ENCODE measurements around the gene LRRIQ1.
"Not testable (repeated sequence)": the region's sequence is repeated elsewhere in the genome, so short reads cannot be mapped to it uniquely, and the experiment has no call there.

Gene LRRIQ1

DNA sequence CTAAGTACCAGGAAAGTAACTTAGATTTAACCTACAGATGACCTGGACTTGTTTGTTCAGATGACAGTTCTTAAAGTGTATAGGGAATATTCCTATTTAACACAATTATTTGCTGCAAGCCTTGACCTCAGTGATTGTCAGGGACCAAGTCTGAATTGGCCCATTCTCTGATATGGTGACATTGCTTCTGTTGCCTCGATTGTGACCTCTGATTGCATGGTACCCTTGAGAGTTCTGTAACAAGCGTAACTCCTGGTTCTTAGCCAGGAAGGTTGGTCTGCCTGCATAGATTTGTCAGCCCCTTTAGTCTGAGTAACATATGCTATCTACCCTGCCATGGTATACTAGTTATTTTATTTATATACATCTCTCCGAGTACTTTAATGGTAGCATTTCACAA is 150.1 kb downstream of the LRRIQ1 start:
- no peak for DNase-seq (ENCODE audit: low spot score)

GRCh38 chr12:85188619-85189018 is 152.5 kb downstream of the LRRIQ1 start:
- DNase-seq (ENCODE audit: low spot score), result no peak

GRCh38 chr12:85190728-85191127 is 154.6 kb downstream of the LRRIQ1 start:
- DNase-seq (ENCODE audit: low spot score), result no peak

- DNase-seq (ENCODE audit: low spot score), result not testable (repeated sequence)
These were observed 167.7 kb downstream of the LRRIQ1 start for GRCh38 chr12:85203809-85204208.

DNA sequence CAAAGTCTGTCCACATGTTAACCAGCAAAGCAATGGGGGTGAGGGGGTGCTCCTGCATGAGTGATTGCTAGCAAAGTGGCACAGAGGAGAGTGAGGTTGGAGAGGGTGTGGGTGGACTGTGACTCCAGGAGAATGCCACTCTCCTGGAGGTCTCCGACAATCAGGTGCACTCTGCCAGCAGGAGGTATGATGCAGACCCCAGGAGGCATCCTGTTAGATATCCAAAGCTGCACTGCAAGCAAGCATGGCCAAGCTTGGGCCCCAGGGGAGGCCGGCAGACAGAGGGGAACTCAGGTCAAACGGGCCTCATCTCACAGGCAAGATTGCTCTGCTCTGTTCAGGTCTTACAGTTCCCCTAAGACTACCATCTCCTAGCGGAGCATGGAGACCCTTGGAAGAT is 170.4 kb downstream of the LRRIQ1 start:
- DNase-seq (ENCODE audit: low spot score), result no peak

GRCh38 chr12:85224339-85224738 is 188.2 kb downstream of the LRRIQ1 start:
- DNase-seq (ENCODE audit: low spot score), result not testable (repeated sequence)

DNA sequence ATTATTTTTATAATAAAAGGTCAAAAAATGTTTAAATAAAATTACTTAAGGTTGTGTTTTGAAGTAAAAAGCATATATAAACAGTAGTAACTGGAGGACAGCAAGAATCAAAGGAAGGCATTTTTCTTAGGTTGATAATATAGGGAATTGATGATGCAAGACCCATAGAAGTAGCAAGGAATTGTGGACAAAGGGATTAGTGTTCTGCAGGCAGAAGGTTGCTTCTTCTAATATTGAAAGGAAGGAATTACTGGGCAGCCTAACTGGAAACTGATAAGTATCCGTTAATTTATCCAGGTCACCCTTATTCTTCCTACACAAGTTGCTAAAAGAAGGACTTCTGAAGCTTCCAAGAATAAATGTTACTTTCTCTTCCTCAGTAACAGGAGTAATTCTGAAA is 189.3 kb downstream of the LRRIQ1 start:
- DNase-seq (ENCODE audit: low spot score), result no peak

- no peak for DNase-seq (ENCODE audit: low spot score)
These were observed 201.2 kb downstream of the LRRIQ1 start for GRCh38 chr12:85237327-85237726.

DNA sequence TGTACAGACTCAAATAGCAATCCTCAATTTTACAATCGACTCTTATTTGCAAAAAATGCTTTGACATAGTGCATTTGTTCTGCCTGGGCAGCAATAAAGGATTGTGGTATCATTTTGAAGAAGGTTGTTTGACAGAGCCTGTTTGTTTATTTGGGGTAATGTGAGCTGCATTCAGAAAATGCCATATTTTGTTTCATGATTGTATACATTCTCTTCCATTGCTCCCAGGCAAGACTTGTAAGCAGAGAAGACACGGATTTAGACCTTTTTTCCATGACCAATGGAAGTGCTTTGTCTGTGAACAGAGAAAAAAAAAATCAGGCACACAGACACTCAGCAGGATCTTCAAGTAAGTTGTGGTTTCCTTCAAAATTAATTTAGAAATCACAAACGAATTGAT is 208.4 kb downstream of the LRRIQ1 start:
- DNase-seq (ENCODE audit: low spot score), result no peak

- no peak for DNase-seq (ENCODE audit: low spot score)
These were observed 217.7 kb downstream of the LRRIQ1 start for GRCh38 chr12:85253853-85254252.

GRCh38 chr12:85257671-85258070 is 221.5 kb downstream of the LRRIQ1 start:
- no peak for DNase-seq (ENCODE audit: low spot score)

- no peak for DNase-seq (ENCODE audit: low spot score)
These were observed 224.3 kb downstream of the LRRIQ1 start for GRCh38 chr12:85260447-85260846.

GRCh38 chr12:85260896-85261295 is 224.7 kb downstream of the LRRIQ1 start:
- DNase-seq (ENCODE audit: low spot score), result no peak

- no peak for DNase-seq (ENCODE audit: low spot score)
These were observed 230.2 kb downstream of the LRRIQ1 start for GRCh38 chr12:85266356-85266755.

DNA sequence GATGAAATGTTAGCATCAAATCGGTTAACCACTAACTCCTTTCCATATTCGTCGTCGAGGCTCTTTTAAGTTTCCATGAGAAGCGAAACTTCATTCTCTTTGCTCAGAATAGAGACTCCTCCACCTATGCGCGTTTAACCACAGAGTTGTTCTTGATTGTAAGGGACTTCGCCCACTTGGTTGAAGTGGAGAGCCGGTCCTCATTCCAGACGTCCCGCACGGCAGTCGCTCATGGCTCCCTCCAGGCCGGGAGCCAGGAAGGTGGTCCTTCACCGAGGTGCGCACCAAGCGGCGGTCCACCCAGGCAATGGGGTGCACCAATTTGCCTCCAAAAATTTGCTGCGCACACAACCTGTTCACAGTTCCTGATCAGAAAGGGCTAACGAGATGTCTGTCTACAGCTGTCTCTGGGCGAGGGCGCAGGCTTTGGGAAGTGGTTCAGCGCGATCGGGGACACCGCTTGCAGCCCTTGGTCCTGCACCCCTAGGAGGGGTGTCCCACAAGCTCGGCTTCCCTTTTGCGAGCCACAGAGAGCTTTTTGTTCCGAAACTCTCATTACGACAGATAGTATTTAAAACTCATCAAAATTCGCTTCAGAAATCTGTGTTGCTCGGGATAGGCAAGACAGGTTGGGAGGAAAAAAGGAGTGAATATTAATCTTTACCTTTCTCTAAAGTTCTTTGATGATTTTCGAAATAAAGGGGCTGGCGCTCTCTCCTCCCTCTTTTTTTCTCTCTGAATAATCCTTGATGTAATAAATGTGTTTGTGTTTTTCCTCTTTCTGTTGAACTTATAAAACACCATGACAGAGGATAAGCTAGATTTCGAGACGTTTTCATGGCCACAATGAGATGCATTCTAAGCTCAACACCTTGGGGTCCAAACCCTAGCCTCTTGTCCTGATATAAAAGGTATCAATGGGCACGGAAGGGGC is 237.5 kb downstream of the LRRIQ1 start:
- DNase-seq (ENCODE audit: low spot score), result no peak

DNA sequence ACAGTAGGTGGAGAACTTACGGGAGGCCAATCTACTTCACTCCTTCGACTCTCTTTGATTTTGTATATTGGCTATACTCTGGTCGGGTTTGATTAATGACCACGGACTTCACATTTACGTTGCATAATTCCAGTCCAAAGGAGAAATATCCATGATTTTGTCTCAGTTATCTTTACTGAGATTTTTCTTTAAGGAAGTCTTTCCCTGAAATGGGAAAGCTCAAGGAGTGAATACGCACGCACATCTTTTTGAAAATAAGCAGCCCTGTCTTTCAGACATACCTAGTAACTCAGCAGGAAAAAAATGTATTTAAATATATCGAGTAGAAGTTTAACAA is 238.1 kb downstream of the LRRIQ1 start:
- DNase-seq (ENCODE audit: low spot score), result no peak

DNA sequence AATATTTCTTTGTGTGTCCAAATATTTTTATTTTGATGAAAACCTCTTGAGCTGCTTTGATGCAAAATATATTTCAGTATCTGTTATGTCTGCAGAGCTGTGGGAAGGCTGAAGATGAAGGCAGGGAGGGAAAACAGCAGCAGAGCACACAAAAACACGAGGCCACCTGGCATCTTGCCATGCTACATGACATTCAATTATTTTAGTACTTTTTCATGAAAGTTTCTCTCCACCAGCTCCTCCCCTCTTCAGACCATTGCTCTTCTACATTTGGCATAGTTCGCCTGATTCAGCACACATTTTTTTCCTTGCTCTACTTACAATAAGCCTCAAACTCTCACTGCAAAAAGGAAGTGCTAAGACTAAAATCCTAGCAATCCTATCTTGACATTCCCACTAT is 239.2 kb downstream of the LRRIQ1 start:
- DNase-seq (ENCODE audit: low spot score), result no peak

- DNase-seq (ENCODE audit: low spot score), result no peak
These were observed 241.0 kb downstream of the LRRIQ1 start for GRCh38 chr12:85277191-85277590.

DNA sequence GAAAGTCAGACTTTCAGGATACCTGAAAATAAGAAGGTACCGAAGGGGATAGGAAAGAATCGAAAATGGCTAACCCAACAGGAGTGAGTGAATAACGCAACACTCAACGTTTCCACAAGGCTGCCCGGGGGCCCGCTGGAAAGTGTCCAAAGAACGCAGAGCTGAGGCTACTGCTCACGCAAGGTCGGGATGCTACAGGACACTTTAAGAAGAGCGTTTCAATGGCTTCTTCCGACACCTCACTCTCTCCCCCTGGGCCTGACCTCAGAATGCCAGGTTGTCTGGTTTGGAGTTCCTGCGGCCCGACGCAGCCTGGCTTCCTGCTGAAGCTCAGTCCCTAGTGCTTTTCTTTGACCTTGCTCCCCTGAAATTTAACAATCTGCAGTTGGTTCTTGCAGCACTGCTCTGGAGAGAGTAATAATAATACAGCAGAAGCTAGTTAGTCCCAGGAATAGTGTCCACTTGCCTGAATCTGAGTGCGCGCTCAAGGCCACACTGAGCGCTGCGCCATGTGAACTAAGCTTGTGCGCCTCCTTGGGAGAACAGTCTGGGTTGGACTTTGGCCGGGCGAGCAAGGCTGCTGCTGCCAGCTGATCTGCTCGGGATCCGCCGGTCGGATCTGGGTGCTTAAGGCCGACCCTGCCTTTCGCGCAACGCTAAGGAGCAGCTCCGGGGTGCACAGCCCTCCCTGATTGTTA is 241.9 kb downstream of the LRRIQ1 start:
- no peak for DNase-seq (ENCODE audit: low spot score)

- DNase-seq (ENCODE audit: low spot score), result no peak
These were observed 242.7 kb downstream of the LRRIQ1 start for GRCh38 chr12:85278598-85279448.

- no peak for DNase-seq (ENCODE audit: low spot score)
These were observed 243.5 kb downstream of the LRRIQ1 start for GRCh38 chr12:85279449-85280164.
